ENCODE measurements around the gene WWOX.

- TF ChIP-seq CTCF (IDR thresholded peaks at IDR 0.05), result no peak
- no peak for TF ChIP-seq POLR2A (IDR thresholded peaks at IDR 0.05)
Measured at GRCh38 chr16:78763821-78764440, 664.5 kb downstream of the WWOX start.

Data from right lobe of liver (tissue), 4 donors.